GM12874 (cell line): ENCODE results near the gene C4orf50.

Source experiments
- TF ChIP-seq, protein P1 (sequence below): IDR thresholded peaks from 2 replicates; pipeline ENCODE4 v1.5.1; 2011; ENCODE audit warnings: low read depth, mild to moderate bottlenecking, control low read depth, low read length, moderate library complexity; ENCODE audit not compliant: insufficient read depth

The C4orf50 gene

GRCh38 chr4:5998333-5998936 is 19.8 kb downstream of the C4orf50 start:
- TF ChIP-seq, protein P1, sequence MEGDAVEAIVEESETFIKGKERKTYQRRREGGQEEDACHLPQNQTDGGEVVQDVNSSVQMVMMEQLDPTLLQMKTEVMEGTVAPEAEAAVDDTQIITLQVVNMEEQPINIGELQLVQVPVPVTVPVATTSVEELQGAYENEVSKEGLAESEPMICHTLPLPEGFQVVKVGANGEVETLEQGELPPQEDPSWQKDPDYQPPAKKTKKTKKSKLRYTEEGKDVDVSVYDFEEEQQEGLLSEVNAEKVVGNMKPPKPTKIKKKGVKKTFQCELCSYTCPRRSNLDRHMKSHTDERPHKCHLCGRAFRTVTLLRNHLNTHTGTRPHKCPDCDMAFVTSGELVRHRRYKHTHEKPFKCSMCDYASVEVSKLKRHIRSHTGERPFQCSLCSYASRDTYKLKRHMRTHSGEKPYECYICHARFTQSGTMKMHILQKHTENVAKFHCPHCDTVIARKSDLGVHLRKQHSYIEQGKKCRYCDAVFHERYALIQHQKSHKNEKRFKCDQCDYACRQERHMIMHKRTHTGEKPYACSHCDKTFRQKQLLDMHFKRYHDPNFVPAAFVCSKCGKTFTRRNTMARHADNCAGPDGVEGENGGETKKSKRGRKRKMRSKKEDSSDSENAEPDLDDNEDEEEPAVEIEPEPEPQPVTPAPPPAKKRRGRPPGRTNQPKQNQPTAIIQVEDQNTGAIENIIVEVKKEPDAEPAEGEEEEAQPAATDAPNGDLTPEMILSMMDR: peak; percentile 91

DNA sequence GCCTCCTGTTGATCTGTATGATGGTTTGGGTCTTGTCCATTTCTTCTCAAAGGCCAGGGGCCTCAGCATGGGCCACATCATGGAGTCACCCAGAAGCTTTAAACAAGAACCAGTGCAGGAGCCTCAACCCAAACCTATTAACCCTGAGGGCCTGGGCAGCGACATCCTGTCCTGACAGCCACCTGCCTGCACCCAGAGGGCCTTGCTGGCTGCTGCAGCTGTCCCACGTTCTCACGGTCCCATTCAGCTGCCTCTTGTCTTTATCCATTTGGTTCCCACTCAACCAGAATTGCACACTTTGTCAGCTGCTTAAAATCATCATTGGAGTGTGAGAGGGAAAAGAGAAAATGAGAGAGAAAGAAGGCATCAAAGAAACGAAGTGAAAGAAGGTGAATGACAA is 21.6 kb downstream of the C4orf50 start:
- TF ChIP-seq, protein P1: no peak

DNA sequence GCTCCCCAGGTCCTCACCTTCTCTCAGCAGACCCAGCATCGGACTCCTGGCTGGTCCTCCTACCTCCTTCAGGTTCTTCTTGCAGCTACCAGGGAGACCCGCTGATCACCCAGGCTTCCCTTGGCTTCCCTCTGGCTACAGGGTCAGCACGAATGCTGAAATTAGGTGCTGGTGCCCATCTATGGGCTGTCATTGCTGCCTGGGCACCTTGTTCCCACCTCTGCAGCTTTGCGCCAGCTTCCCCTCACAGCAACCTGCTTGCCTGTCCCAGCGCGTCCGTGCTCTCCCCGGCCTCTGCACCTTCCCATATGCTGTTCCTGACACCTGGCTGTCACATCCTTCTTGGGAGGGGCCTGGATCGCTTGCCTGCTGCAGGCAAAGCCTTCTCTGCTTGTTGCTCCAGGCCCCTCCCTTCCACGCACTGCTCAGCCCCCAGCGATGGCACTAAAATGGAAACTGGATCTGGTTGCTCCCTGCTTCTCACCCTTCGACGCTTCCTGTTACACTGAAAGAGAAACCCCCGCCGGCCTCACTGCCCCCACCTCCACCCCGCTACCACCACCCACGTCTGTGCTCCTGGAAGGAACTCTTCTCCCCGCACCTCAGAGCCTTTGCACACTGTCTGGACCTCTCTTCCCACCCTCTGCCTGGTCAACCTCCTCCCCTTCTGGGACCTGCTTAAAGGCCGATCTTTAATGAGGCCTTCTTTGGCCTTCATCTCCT is 22.2 kb downstream of the C4orf50 start:
- TF ChIP-seq, protein P1: no peak

DNA sequence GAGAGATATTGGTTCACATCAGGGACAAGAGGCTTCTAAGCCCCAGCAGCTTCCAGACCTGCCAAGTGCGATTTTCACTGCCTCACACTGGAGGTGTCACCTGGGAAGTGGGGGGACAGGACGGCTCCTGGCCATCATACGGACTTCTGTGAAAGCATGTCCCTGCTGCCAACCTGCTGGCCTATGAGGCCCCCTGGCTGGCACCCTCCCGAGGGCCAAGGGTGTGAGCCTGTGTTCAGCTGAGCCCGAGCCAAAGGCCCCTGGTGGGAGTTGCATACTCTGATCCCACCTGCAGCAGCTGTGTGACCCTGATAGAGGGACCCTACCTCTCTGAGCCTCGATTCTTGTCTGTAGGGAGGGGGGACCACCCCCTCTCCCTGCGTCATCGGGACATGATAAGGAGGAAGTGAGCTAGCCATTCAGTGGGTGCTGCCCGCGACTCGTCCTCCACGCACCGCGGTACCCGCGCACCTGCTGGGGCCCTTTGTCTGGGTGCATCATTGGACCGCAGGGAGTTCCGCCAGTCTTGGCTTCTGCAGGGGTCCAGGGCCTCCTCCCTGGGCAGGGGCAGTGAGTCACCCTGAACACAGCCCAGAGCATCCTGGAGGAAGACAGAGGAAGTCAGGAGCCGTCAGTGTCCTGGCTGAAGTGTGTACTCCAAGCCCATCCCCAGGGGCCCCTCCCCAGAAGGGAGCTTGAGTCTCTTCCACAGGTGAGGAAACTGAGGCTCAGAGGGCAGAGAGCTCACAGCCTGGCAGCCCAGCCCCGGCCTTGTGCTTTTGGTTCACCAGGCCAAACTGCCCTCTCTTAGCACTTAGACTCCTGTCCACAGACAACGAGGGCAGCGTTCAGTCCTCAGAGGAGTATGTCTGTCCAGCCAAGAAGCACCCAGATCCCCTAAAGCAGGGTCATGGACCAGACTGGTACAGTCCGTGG is 24.1 kb downstream of the C4orf50 start:
- TF ChIP-seq, protein P1: no peak

- TF ChIP-seq, protein P1: no peak
Measured at GRCh38 chr4:5992828-5993321, 25.4 kb downstream of the C4orf50 start.

DNA sequence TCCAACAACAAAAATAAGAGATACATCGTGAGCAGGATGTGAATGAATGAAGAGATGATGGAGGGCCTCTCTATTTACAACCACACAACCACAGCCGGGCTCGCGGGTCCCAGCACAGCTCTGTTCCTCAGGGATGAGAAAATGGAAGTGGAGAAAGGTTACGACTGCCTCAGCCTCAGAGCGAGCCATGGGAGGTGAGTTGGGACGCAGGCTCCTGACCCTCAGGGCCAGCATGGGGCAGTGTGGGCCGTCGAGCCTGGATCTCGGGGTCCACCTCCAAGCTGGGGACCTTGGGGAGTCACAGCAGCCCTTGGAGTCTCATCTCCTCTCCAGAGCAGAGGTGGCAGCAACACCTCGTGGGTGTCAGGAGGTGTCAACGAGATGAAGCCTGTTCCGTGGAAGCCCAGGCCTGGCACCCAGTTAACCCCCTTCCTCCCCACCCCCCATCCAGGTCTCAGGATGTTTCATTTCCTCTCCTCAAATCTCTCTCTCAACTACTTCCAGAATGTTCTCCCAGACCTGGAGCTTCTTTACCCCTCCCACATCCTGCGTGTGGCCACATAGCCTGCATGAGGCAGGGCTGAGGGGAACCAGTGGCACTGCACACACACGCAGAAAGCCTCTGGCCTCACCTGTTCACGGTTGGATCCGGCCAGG is 25.9 kb downstream of the C4orf50 start:
- TF ChIP-seq, protein P1: no peak

DNA sequence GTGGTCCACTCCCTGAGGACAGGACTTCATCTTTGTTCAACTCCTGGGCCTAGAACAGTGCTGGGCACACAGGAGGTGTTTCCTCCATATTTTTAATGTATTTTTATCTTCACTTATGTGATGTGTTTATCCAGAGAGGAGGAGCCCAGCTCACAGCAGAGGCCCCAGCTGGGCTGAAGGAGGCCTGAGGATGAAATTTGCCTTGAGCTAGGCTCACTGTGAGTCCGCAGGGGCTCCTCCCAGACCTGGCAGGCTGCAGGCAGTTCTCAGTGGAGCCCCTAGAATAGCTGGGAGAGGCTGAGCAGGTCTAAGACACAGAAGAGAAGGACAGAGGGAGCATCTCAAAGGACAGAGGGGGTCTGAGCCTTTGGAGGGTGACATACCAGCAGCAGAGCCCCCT is 26.8 kb downstream of the C4orf50 start:
- TF ChIP-seq, protein P1: no peak
